K562 (cell line): ENCODE measurements around the gene ACBD6. TPM values are rescaled to one million over a fixed set of nuclear protein-coding genes. Genes with fewer than 3 reads are reported as not detected.

Experiments
- ATAC-seq: fragments of 200-7000 bp; cut with Tn5 transposase; 3 replicates; pipeline ENCODE4 v1.9.1; 2020; ENCODE audit warnings: moderate library complexity
- BruUV-seq: library from RNA; stranded (reverse); fragments of 400-500 nt; replicated peaks from 2 replicates; lab custom pipeline; 2021; lab: Mats Ljungman, UMichigan
- CTCF ChIA-PET: fragments of 300-600 bp; formaldehyde crosslinking; extraction: SDS; loops from one replicate; lab custom pipeline; 2021; ENCODE audit warnings: low intra/inter-chr PET ratio; lab: Yijun Ruan, JAX
- POLR2A ChIA-PET: fragments of 300-600, 350-650 bp; sonication (Branson Sonifier 250); formaldehyde crosslinking; extraction: SDS; loops from one replicate; lab custom pipeline; 2021; ENCODE audit warnings: antibody characterized with exemption, inconsistent platforms; lab: Yijun Ruan, JAX
- DNase-seq, 4 experiments: peaks; one replicate each; pipeline versions ENCODE4 v3.0.0 to v3.0.0-alpha.2; 2011 to 2018; ENCODE audit warnings: low spot score in 3 of 4, mixed read lengths in 3 of 4; ENCODE audit errors: extremely low read depth in 1 of 4
- FAIRE-seq: peaks from 2 replicates; lab custom pipeline; 2011; peaks lifted over from hg19 to GRCh38; lab: Jason Lieb, UNC
- H2AFZ ChIP-seq: 2 replicates; pipeline ENCODE4 v1.6.0; 2011; ENCODE audit warnings: low read depth, low read length, control low read depth, inconsistent platforms
- H3K27ac ChIP-seq: fragments of 200-600 bp; 3 replicates; pipeline ENCODE4 v1.8.0; 2011; ENCODE audit warnings: low read depth, mild to moderate bottlenecking, control low read depth, inconsistent platforms, low read length, moderate library complexity, mixed read lengths; ENCODE audit errors: extremely low read depth
- H3K27me3 ChIP-seq, 2 experiments: fragments of 300-600 bp in 1 of 2; 2 replicates in 1 of 2; 3 replicates in 1 of 2; pipeline versions ENCODE4 v1.6.0 to v1.8.0; 2011; ENCODE audit warnings: inconsistent platforms in 2 of 2, low read length in 2 of 2, mild to moderate bottlenecking in 1 of 2, mixed read lengths in 1 of 2, moderate library complexity in 1 of 2; ENCODE audit not compliant: control insufficient read depth in 2 of 2, insufficient read depth in 2 of 2
- H3K36me3 ChIP-seq: fragments of 300-600 bp; 3 replicates; pipeline ENCODE4 v1.8.0; 2011; ENCODE audit warnings: mild to moderate bottlenecking, low read length, inconsistent platforms; ENCODE audit not compliant: control insufficient read depth, insufficient read depth
- H3K4me1 ChIP-seq, 2 experiments: fragments of 200-600 bp in 1 of 2; replicated peaks in 1 of 2; 2 replicates in 1 of 2; 3 replicates in 1 of 2; pipeline versions ENCODE4 v1.5.1 to v1.8.0; 2011; ENCODE audit warnings: inconsistent platforms in 2 of 2, low read length in 2 of 2, mild to moderate bottlenecking in 1 of 2, mixed read lengths in 1 of 2, moderate library complexity in 1 of 2; ENCODE audit not compliant: control insufficient read depth in 2 of 2, insufficient read depth in 2 of 2
- H3K4me2 ChIP-seq: 2 replicates; pipeline ENCODE4 v1.6.1; 2011; ENCODE audit warnings: low read length, control low read depth, inconsistent platforms, mixed read lengths; ENCODE audit not compliant: insufficient read depth
- H3K4me3 ChIP-seq: fragments of 200-600 bp; sonication (generic), shearing (Covaris generic); 2 replicates; pipeline ENCODE4 v1.5.1; 2016; ENCODE audit warnings: control low read depth, inconsistent platforms
- H3K79me2 ChIP-seq: fragments of 200-600 bp; 3 replicates; pipeline ENCODE4 v1.8.0; 2011; ENCODE audit warnings: low read length, inconsistent platforms; ENCODE audit not compliant: control insufficient read depth, insufficient read depth
- H3K9ac ChIP-seq, 2 experiments: 2 replicates each; pipeline versions ENCODE4 v1.6.0 to v1.6.1; 2011; ENCODE audit warnings: low read depth in 2 of 2, low read length in 2 of 2, control low read depth in 1 of 2, inconsistent platforms in 1 of 2, mild to moderate bottlenecking in 1 of 2, mixed read lengths in 1 of 2; ENCODE audit not compliant: insufficient read depth in 1 of 2
- H3K9me1 ChIP-seq: one replicate; pipeline ENCODE4 v1.6.0; 2011; ENCODE audit warnings: inconsistent platforms, mild to moderate bottlenecking, low read length, moderate library complexity; ENCODE audit not compliant: control insufficient read depth, insufficient read depth
- H3K9me3 ChIP-seq: replicated peaks from 2 replicates; pipeline ENCODE4 v1.5.1; 2011; ENCODE audit warnings: low read depth, low read length, inconsistent platforms; ENCODE audit not compliant: control insufficient read depth, insufficient read depth
- H4K20me1 ChIP-seq: replicated peaks from 2 replicates; pipeline ENCODE4 v1.6.1; 2011; ENCODE audit warnings: low read length, inconsistent platforms, mixed read lengths; ENCODE audit not compliant: control insufficient read depth, insufficient read depth
- BCLAF1 ChIP-seq, 2 experiments: fragments of 450-650 bp in 1 of 2; IDR thresholded peaks; 2 replicates each; pipeline ENCODE4 v1.6.1; 2011 to 2017; ENCODE audit warnings: low read depth in 2 of 2, antibody characterized with exemption in 1 of 2, borderline replicate concordance in 1 of 2, low read length in 1 of 2, mild to moderate bottlenecking in 1 of 2, mixed read lengths in 1 of 2; ENCODE audit not compliant: control insufficient read depth in 1 of 2
- ESRRA ChIP-seq: fragments of 450-650 bp; IDR thresholded peaks from 2 replicates; pipeline ENCODE4 v1.6.1; 2014; ENCODE audit warnings: low read depth, mild to moderate bottlenecking, moderate library complexity, borderline replicate concordance
- MTA1 ChIP-seq: fragments of 450-650 bp; IDR thresholded peaks from 2 replicates; pipeline ENCODE4 v1.6.1; 2017; ENCODE audit warnings: borderline replicate concordance
- ZFP36 ChIP-seq: fragments of 150-350 bp; IDR thresholded peaks from 2 replicates; pipeline ENCODE4 v1.6.1; 2018; ENCODE audit warnings: low read length, low read depth; ENCODE audit not compliant: partially characterized antibody
- WGBS: fragments of 100-300 bp; shearing (Covaris generic); methylation state at CpG from one replicate; pipeline ENCODE4 v1.1.6; 2016; ENCODE audit warnings: low coverage, mixed read lengths; ENCODE audit not compliant: insufficient coverage; ENCODE audit errors: missing lambda C conversion rate; 5-methylcytosine and 5-hydroxymethylcytosine counted together
- in situ Hi-C: fragments of 300-500 bp; cut with MboI; formaldehyde crosslinking; loops from 4 replicates; pipeline ENCODE4 v1.15.0; 2018; ENCODE audit warnings: inconsistent platforms, mixed read lengths
- intact Hi-C: fragments of 100-400 bp; cut with micrococcal nuclease; formaldehyde crosslinking; loops from 2 replicates; pipeline ENCODE4 v1.14.2; 2022
- polyA plus RNA-seq, 8 experiments: library from polyadenylated mRNA; depleted of rRNA in 4 of 8; stranded (reverse) in 5 of 8; unstranded in 3 of 8; fragments of >200 nt; fragmentation: Nextera tagmentation in 2 of 8; fragmentation: Illumina TruSeq in 1 of 8; extraction: Ambion mirVana in 2 of 8; extraction: Trizol in 1 of 8; gene quantifications; 2 replicates each; pipeline versions ENCODE4 v1.2.1 to v1.2.3, GENCODE V29; 2011 to 2014; ENCODE audit warnings: inconsistent platforms in 1 of 8, missing spikeins in 1 of 8
- total RNA-seq, 7 experiments: library from RNA; depleted of rRNA in 6 of 7; stranded (reverse); fragments of >200 nt in 6 of 7; fragmentation: Illumina TruSeq in 2 of 7; extraction: Trizol in 2 of 7; gene quantifications; 2 replicates each; pipeline versions ENCODE4 v1.2.1 to v1.2.3, GENCODE V29; 2011 to 2021; ENCODE audit warnings: low replicate concordance in 1 of 7

The ACBD6 gene
- total and polyA plus RNA-seq, 9 of the 15 experiments (the other 6 are each of a cell fraction or from before 2014, with no cell fraction given): 16.9 to 107 (median 77.7) TPM

- ATAC-seq (no peak), FAIRE-seq (peak; percentile 76), DNase-seq (no peak)
- no peak overlapping the region for H2AFZ ChIP-seq
- POLR2A ChIA-PET: interaction anchor here (0.6 kb wide), 1 partner anchor 25 kb away, joined by 3 read pairs; no protein-coding TSS in a partner anchor
- CTCF ChIA-PET: no interaction called here
- no peak overlapping the region for H3K27ac ChIP-seq
- H3K4me1 ChIP-seq: peaks cover 0 to 35% of the 10 kb centered on the region in 2 experiments; a peak in 2 of 5 replicates
- in situ Hi-C loops (loop anchor here (25.0 kb wide), 1 partner anchor 905 kb away; no protein-coding TSS in a partner anchor), intact Hi-C loops (no loop called here)
- no TSS peak for BruUV-seq
- WGBS: 10% methylated on average over 5 of the region's 5 CpGs
- peaks cover 47 to 75% of the 10 kb centered on the region in 2 experiments; a peak in 4 of 5 replicates for H3K27me3 ChIP-seq
- H3K9ac ChIP-seq: no peak overlapping the region
- peaks cover under 1% of the 10 kb centered on the region; the same call in 1 of the 2 replicates for H4K20me1 ChIP-seq
- no peaks in the 10 kb centered on the region for H3K79me2 ChIP-seq
- H3K36me3 ChIP-seq: no peaks in the 10 kb centered on the region
- no peaks in the 10 kb centered on the region for H3K9me1 ChIP-seq
- H3K9me3 ChIP-seq: no peaks in the 10 kb centered on the region
- TF ChIP-seq ZFP36: peak; percentile 72
- no peak for TF ChIP-seq BCLAF1 (IDR thresholded peaks at IDR 0.05; ENCODE audit: borderline replicate concordance in 1 of 2, control insufficient read depth in 1 of 2, low read depth in 2 of 2, low read length in 1 of 2)
- TF ChIP-seq ESRRA: 0 out of 2 replicates have a peak, but pooled peaks have one; percentile 53
- TF ChIP-seq MTA1: no peak
- H3K4me2 ChIP-seq: no peak overlapping the region
- H3K4me3 ChIP-seq: no peak overlapping the region
These were observed 245.4 kb downstream of the ACBD6 start for GRCh38 chr1:180257028-180257386.
